Adipocyte (in vitro differentiated cells): ENCODE results near the gene PARP15.

Experiments used
- DNase-seq: peaks from one replicate; pipeline ENCODE4 v3.0.0-alpha.2; 2015; ENCODE audit warnings: low read depth
- H3K27me3 ChIP-seq: replicated peaks from 2 replicates; pipeline ENCODE4 v1.7.0; 2013; ENCODE audit warnings: mild to moderate bottlenecking, low read length, moderate library complexity; ENCODE audit not compliant: control insufficient read depth, insufficient read depth
- H3K36me3 ChIP-seq: 2 replicates; pipeline ENCODE4 v1.7.0; 2013; ENCODE audit warnings: low read length, mild to moderate bottlenecking, moderate library complexity; ENCODE audit not compliant: control insufficient read depth, insufficient read depth, severe bottlenecking
- H3K4me1 ChIP-seq: 2 replicates; pipeline ENCODE4 v1.7.0; 2013; ENCODE audit warnings: mild to moderate bottlenecking, low read length, moderate library complexity; ENCODE audit not compliant: control insufficient read depth, insufficient read depth
- H3K4me3 ChIP-seq: 2 replicates; pipeline ENCODE4 v1.7.0; 2013; ENCODE audit warnings: mild to moderate bottlenecking, low read length, moderate library complexity
- H3K9ac ChIP-seq: 2 replicates; pipeline ENCODE4 v1.7.0; 2013; ENCODE audit warnings: mild to moderate bottlenecking, low read length, moderate library complexity
- H3K9me3 ChIP-seq: 2 replicates; pipeline ENCODE4 v1.7.0; 2013; ENCODE audit warnings: mild to moderate bottlenecking, low read length, moderate library complexity; ENCODE audit not compliant: control insufficient read depth

The PARP15 gene

DNA sequence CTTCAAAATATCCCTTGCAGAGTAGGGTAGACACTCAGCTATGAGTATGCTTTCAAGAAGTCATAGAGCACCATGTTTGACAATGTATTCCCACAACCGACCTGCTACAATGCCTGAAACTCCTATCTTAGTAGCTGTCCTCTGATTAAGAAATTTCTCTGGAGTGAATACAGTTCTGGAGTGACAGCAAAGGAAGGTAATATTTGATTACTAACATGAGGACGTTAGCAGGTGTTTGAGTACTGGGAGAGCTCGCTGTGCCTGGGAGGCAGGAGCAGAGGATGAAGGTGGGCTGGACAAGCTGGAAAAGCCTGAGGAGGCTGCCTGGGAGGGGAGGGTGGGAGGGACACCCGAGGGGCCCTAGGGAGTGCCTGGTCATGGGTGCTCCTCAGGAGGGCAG, 42.9 kb downstream of the PARP15 start:
- no peak overlapping the region for H3K9ac ChIP-seq
- H3K4me1 ChIP-seq, result peaks cover 5% of the 10 kb centered on the region
- no peaks in the 10 kb centered on the region for H3K9me3 ChIP-seq
- H3K4me3 ChIP-seq, result no peak overlapping the region
- no peak for DNase-seq
- peaks cover 4% of the 10 kb centered on the region for H3K27me3 ChIP-seq
- no peaks in the 10 kb centered on the region for H3K36me3 ChIP-seq

GRCh38 chr3:122621112-122621511, 43.7 kb downstream of the PARP15 start:
- no peak overlapping the region for H3K9ac ChIP-seq
- H3K36me3 ChIP-seq, result no peaks in the 10 kb centered on the region
- no peak for DNase-seq
- H3K4me3 ChIP-seq, result no peak overlapping the region
- peaks cover 5% of the 10 kb centered on the region for H3K4me1 ChIP-seq
- no peaks in the 10 kb centered on the region for H3K9me3 ChIP-seq
- H3K27me3 ChIP-seq, result peaks cover 4% of the 10 kb centered on the region

DNA sequence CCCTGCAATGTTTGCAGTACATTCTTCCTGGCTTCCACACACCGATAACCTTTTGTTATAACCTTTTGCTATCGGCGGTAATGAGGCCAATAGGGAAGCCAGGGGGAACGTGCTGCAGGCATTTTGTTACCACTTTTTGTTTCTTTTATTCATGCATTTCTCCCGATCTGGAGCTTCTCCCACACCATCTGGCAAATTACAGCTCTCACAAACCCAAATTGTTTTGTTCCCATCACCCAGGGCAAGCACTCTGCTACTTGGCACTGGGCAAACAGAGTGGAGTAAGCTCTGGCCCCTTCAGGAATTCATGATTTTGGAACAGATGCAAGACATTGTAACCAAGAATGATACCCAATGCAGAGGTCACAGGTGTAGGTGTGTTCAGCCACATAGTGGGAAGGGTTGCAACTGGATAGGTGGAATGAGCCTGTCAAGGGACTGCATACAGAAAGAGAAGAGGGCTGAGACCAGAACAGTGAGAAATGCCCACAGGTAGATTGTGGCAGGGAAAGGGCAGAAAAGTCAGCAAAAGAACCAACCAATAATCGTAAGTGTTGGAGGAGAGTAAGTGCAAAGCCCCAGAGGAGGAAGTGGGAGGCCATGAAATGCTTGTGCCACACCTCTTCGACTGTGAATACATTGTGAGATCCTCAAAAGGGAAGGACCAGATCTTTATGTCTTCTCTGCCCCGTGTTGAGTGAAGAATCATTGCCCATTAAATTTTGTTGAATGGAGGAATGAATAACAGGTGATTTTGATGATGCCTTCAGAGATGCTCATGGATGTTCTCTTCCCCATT, 45.8 kb downstream of the PARP15 start:
- no peaks in the 10 kb centered on the region for H3K9me3 ChIP-seq
- H3K27me3 ChIP-seq, result peaks cover 4% of the 10 kb centered on the region
- H3K9ac ChIP-seq, result no peak overlapping the region
- no peak overlapping the region for H3K4me3 ChIP-seq
- no peaks in the 10 kb centered on the region for H3K36me3 ChIP-seq
- peaks cover 5% of the 10 kb centered on the region for H3K4me1 ChIP-seq
- no peak for DNase-seq

DNA sequence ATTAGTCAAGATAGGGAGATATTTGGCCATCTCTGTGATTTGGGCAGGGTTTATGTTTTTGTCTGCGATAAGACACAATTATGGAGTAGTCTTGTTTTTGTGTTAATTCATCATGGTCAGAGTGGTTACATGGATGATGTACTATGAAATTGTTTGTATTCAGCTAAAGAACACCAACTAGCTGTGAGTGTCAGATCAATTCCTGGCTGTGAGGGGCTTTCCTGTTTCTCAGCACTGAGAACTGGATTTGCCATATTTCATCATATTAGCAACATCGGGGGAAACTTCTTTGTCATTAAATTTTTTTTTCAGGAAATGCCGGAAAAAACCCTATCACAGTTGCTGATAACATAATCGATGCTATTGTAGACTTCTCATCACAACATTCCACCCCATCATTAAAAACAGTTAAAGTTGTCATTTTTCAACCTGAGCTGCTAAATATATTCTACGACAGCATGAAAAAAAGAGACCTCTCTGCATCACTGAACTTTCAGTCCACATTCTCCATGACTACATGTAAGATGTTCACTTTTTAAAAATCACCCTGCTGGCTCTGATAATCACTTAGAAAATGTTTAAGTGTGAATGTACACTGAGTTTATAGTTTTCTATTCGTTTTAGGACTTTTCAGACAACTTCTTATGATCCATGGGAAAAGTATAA, 49.2 kb downstream of the PARP15 start:
- DNase-seq, result no peak
- Histone ChIP-seq H3K9ac (no peak overlapping the region), H3K4me3 (no peak overlapping the region), H3K36me3 (no peaks in the 10 kb centered on the region), H3K9me3 (no peaks in the 10 kb centered on the region), H3K27me3 (no peaks in the 10 kb centered on the region), H3K4me1 (no peaks in the 10 kb centered on the region)

DNA sequence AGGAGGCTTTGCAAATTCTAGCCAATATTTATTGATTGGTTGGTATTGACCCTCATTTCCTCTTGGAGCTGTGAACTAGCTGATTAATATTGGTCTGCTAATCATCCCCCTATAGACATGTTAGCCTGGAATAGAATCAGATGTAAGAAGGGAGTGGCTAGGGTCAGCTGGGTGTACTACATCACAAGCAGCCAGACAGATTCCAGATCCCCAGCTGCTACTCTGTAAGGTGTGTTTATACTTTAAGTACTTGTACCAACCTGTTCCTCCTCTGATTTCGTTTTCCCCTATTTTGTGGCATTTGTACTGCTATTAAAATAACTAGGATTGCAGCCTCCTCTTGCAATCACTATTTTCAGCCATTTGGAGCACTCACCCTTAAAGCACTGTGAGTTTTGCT, 49.9 kb downstream of the PARP15 start:
- H3K9ac ChIP-seq, result no peak overlapping the region
- H3K36me3 ChIP-seq, result no peaks in the 10 kb centered on the region
- no peaks in the 10 kb centered on the region for H3K4me1 ChIP-seq
- H3K4me3 ChIP-seq, result no peak overlapping the region
- DNase-seq, result no peak
- no peaks in the 10 kb centered on the region for H3K27me3 ChIP-seq
- no peaks in the 10 kb centered on the region for H3K9me3 ChIP-seq

DNA sequence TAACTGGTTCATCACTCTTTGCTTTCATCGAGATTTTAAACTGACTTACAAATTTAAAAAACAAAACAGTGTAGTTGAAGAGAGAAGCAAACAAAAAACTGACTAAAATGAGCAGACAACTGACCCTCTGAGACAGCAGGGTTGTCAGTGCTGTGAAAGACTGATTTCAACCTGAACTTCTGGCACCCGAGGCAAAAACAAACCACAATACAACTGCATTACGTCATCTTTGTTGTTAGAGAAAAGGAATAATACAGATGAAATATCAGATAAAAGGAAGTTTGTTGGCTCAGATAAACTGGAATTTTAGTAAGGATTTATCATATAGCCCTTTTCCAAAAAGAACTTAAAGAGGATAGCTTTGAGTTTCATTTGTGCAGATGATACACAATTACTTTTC, 51.1 kb downstream of the PARP15 start:
- Histone ChIP-seq H3K4me1 (no peaks in the 10 kb centered on the region), H3K9me3 (no peaks in the 10 kb centered on the region), H3K4me3 (no peak overlapping the region), H3K9ac (no peak overlapping the region), H3K27me3 (no peaks in the 10 kb centered on the region), H3K36me3 (no peaks in the 10 kb centered on the region)
- peak; percentile 8 for DNase-seq

- Histone ChIP-seq H3K4me1 (no peaks in the 10 kb centered on the region), H3K4me3 (no peak overlapping the region), H3K9me3 (no peaks in the 10 kb centered on the region), H3K9ac (no peak overlapping the region), H3K36me3 (no peaks in the 10 kb centered on the region), H3K27me3 (peaks cover 4% of the 10 kb centered on the region)
- no peak for DNase-seq
Observed at GRCh38 chr3:122629763-122630162, 52.3 kb downstream of the PARP15 start.

DNA sequence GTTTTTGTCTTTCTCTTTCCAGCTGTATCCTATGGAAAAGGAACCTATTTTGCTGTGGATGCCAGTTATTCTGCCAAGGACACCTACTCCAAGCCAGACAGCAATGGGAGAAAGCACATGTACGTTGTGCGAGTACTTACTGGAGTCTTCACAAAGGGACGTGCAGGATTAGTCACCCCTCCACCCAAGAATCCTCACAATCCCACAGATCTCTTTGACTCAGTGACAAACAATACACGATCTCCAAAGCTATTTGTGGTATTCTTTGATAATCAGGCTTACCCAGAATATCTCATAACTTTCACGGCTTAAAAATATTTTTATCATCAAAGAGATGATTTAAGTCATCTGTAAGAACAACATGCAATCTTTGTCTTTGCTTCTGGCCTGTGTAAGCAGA, 58.3 kb downstream of the PARP15 start:
- Histone ChIP-seq H3K27me3 (peaks cover 4% of the 10 kb centered on the region), H3K36me3 (no peaks in the 10 kb centered on the region), H3K9me3 (no peaks in the 10 kb centered on the region), H3K4me3 (no peak overlapping the region), H3K4me1 (no peaks in the 10 kb centered on the region), H3K9ac (no peak overlapping the region)
- DNase-seq, result peak; percentile 29

- no peak overlapping the region for H3K9ac ChIP-seq
- H3K36me3 ChIP-seq, result no peaks in the 10 kb centered on the region
- H3K9me3 ChIP-seq, result no peaks in the 10 kb centered on the region
- H3K27me3 ChIP-seq, result peaks cover 4% of the 10 kb centered on the region
- no peak overlapping the region for H3K4me3 ChIP-seq
- no peak for DNase-seq
- no peaks in the 10 kb centered on the region for H3K4me1 ChIP-seq
Observed at GRCh38 chr3:122636697-122637096, 59.2 kb downstream of the PARP15 start.

GRCh38 chr3:122640437-122640999, 63.1 kb downstream of the PARP15 start:
- H3K4me3 ChIP-seq, result no peak overlapping the region
- no peaks in the 10 kb centered on the region for H3K9me3 ChIP-seq
- no peaks in the 10 kb centered on the region for H3K36me3 ChIP-seq
- H3K27me3 ChIP-seq, result no peaks in the 10 kb centered on the region
- no peak overlapping the region for H3K9ac ChIP-seq
- DNase-seq, result peak; percentile 9
- H3K4me1 ChIP-seq, result no peaks in the 10 kb centered on the region

DNA sequence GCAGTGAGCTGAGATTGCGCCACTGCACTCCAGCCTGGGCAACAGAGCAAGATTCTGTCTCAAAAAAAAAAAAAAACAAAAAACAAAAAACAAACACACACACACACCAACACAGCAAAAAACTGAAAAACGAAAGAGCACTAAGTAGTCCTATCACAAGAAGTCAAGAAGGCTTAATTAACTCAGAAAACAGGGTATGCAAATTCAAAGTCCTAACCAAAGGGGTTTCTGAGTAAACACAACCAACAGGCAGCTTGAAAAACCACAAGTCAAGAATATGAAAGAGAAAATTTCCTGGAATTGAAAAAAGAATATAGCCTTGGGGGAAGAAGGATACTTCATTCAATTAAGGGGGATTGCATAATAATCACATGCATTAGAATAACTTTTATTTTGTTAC, 65.5 kb downstream of the PARP15 start:
- Histone ChIP-seq H3K36me3 (no peaks in the 10 kb centered on the region), H3K9me3 (no peaks in the 10 kb centered on the region), H3K27me3 (no peaks in the 10 kb centered on the region), H3K9ac (no peak overlapping the region), H3K4me1 (no peaks in the 10 kb centered on the region), H3K4me3 (no peak overlapping the region)
- DNase-seq, result peak; percentile 13
